GM19023 (cell line): ENCODE results near the gene NEDD8.

Source experiments
- ATAC-seq: cut with Tn5 transposase; IDR thresholded peaks from one replicate; pipeline ENCODE4 v1.9.1; 2021; ENCODE audit warnings: mild to moderate bottlenecking, moderate library complexity; ENCODE audit not compliant: unreplicated experiment

NEDD8 gene

DNA sequence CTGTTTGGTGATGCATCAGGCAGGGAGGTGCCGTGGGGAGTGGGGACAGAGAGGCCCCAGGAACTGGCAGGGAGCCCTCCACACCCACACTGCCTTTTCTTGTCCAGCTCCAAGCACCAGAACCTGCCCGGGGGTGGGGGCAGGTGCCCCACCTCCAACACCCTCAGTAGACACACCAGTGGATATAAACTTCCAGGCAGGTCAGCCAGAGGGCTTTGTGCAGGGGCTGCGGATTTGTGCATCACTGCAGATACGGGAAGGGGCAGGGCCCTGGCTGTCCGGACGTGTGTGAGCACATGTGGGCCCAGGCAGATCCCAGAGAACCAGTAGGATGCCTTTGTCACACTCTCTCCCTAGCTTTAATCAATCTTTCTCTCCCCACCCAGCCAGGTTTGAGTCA, 32.1 kb upstream of the NEDD8 start:
- no peak for ATAC-seq

- no peak for ATAC-seq
Observed at GRCh38 chr14:24263848-24264247, 31.7 kb upstream of the NEDD8 start.

GRCh38 chr14:24262821-24263733, 30.9 kb upstream of the NEDD8 start, which contains the start of gene TGM1:
TGM1 (minus strand) TSS chr14:24263177; CDS start chr14:24262352, 825 bp downstream.
- no peak for ATAC-seq

- no peak for ATAC-seq
Observed at GRCh38 chr14:24261969-24262327, 29.8 kb upstream of the NEDD8 start.

- no peak for ATAC-seq
Observed at GRCh38 chr14:24261256-24261968, 29.2 kb upstream of the NEDD8 start.

DNA sequence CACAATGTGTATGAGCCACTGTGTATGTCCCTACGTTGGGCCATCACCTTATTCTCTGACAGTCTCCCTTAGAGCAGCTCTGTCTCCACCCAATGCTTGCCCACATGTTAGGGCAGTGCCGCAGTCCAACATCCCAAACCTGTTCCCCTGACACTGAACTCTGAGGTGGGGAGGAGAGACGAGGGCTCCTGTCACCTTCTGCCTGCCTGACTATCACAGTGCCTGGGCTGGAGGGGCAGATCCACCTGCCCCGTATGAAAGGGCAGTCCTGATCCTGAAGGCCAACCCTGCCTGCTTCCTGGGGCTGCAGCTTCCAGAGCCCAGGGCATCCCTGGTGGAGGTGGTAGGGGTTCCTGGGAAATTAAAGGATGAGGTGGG, 28.6 kb upstream of the NEDD8 start:
- ATAC-seq, result no peak

DNA sequence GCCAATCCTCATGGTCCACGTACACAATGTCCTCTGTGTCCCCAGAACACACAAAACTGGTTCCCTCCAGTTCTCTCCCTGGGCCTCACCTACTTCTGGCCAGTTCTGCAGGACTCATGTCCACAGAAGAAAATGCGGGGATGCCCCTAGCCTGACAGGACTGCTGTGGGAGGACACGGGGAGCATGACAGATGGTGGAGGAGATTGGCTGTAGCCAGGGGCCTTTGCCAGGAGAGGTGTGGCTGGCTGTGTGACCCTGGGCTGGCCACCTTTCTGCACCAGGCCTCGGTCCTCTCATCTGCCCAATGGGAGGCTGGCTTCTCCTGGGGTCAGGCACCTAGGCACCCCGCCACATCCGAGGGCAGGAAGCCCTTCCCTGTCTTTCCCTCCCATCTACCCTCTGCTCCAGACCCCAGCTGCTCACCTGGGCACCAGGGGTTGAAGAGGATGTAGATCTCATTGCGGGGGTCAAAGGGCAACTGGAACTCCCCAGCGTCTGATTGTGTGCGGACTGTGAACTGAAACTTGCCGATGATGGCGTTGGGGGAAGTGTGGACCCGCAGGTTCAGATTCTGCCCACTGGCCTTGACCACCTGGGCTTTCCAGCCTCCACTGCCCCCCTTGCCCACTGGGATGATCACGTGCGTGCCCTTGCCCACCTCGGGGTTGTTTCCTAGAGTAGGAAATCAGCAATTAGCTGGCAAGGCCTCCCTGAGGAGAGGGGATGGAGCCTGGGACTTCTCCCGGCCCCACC, 28.0 kb upstream of the NEDD8 start:
- no peak for ATAC-seq

- no peak for ATAC-seq
Observed at GRCh38 chr14:24259282-24260025, 27.3 kb upstream of the NEDD8 start.

DNA sequence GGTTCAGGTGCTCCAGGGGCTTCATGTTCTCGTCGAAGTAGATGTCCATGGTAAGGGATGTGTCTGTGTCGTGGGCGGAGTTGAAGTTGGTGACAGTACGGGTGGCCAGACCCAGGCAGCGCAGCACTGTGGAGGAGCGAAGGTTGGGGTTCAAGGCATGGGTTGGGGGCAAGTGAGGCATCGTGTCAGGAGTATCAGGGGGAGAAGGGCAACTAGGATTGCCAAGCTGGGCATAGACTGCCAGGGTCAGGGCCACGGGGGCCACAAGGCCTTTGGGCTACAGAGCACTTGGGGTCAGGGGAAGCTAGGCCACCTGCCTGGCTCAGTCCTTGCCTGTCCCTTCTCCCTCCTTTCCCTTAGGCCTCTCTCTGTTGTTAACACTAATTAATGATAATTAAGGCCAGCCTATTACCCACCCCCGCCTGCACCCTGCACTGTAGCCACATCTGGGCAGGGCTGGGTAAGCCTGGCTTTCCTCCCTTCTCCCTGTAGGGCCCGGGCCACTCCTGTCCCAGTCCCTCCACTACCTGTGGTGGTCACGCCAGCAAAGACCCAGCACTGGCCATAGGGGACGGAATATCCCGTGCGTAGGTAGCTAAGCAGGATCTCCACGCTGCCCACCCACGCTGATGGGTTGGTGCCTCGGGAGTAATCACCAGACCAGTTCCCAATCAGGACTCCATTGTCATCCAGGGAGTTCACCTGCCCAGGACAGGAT, 26.5 kb upstream of the NEDD8 start:
- ATAC-seq, result no peak

DNA sequence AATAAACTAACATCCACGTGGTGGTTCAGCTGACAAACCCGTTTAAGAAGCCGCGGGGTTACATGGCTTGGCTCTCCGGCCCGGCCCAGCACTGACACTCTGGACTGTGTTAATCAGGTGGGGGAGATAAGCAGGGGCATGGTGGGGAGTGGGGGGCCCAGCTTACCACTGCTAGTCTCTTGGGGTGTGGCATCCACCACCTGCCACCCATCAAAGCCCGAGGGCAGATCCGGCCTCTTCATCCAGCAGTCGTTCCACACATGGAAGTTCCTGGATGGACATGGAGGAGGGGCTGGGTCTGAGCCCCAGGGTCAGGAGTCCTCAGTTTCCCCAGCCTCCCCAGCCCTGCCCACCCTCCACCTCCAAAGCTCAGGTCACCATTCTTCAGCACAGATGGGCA, 26.0 kb upstream of the NEDD8 start:
- ATAC-seq, result no peak

DNA sequence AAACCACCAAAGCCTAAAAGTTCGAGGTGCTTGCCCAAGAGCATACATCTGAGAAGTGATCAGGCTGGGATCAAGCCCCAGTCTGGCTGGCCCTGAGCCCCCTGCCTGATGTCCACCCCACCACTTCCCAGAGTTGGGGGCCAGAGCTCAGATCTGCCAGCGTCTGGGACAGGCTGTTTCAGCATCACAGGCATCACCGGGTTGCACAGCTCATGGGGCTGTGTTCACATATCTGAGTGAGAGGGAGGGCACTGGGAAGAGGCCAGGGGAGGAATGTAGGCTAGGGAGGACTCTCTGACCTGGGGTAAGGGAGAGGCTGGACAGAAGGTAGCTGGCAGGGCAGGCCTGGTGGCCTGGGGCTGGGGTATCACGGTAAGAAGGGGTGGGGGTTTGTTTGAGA, 24.8 kb upstream of the NEDD8 start:
- no peak for ATAC-seq

DNA sequence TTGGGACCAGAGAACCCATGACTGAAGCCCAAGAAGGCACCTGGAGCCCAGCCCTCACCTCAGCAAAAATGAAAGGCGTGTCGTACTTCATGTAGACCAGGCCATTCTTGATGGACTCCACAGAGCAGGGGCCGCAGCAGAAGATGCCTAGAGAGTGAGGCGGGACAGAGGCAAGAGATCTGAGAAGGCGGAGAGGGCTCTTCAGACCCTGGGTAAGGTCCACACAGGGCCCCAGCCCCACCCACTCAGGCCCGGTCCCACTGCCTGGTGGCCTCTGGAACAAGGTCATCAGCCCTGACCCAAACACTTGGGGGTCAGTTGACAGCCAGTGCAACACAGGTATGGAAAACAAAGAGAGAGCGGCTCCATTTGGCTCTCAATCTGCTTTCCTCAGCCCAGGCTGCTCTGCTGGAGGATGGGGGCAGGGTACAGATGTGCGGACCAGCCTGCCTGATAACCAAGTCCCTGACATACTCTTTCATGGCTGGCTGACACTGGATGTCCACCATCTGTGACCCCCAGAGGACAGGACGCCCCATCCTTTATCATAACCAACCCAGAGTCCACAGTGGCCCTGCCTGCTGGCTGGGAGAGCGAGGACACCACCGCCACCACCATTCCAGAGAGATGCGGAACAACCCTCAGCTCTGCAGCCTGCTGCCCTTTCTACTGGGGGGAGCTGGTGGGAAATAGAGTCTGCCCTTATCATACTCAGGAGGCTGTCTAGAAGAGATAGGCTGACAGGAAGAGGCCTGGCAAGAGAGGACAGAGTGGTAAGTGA, 24.0 kb upstream of the NEDD8 start:
- ATAC-seq, result no peak

DNA sequence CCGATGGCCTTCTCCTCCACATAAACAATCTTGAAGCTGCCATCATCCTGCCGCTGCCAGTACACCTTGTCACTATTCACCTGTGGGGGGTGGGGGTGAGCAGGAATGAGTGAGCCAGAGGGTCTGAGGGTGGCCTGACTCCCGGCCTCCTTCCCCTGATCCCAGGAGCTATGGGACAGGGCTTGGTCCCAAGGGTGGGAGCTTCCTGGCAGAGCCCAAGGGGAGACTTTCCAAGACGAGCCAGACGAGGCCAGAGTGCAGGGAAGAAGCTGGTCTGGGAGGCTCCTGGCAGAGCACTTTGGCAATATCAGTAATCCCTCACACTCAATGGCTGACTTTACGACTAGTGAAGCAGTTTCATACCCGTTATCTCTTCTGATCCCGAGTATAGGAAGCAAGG, 23.3 kb upstream of the NEDD8 start:
- no peak for ATAC-seq

GRCh38 chr14:24254630-24255392, 22.6 kb upstream of the NEDD8 start:
- no peak for ATAC-seq

DNA sequence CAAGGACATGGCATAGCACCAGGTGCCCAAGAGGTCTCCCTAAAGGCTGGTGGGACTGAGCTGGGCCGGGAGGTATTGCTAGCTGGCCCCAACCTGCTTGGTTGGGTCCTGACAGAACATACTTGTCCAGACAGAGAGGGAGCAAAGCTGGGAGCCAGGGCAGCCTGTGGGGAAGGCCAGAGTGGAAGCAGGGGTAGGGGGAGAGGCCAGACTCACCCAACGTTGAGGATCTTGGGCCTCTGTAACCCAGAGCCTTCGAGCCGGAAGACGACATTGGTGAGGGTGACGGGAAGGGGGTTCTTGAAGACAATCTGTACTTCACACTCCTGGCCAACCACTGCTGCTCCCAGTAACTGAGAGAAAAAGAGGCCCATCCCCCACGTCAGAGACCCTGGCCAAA, 21.8 kb upstream of the NEDD8 start:
- ATAC-seq, result no peak

DNA sequence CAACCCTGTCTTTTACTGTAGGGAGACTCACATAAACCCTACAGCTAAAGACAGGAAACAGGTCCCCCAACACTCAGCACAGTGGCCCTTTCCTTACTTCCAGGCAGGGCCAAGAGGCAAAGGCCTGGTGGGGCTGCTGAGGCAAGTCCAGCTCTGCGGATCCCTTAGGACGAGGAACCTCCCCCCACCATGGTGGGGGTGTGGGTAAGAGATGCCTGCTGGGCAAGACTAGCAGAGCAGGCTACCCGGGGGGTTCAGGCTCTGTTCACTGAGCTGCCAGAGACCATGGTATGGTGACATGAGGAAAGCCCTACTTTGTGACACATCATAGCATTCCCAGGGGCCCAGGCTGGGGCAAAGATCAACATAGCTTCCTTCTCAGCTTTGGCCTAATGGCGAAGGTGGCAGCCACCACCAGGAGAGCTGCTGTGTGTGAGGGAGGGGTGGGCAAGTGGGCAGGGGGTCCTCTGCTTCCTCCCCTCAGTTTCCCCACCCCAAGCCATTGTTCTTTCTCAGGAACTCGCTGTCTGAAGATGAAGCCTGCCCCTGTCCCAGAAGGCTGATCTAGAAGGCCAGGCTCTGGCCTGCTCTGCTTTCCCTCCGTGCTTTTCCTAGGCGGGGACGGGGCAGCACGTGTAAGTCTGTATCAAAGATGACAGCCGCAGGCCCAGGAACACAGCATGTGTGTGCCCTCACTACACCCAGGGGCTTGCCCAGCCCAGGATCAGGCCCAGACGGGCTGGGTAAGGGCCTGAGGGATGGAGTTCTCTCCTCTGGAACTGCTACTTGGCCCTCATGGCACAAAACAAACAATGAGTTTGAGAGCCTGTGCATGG, 20.3 kb upstream of the NEDD8 start:
- ATAC-seq, result no peak

GRCh38 chr14:24251880-24252288, 19.7 kb upstream of the NEDD8 start:
- ATAC-seq, result no peak

DNA sequence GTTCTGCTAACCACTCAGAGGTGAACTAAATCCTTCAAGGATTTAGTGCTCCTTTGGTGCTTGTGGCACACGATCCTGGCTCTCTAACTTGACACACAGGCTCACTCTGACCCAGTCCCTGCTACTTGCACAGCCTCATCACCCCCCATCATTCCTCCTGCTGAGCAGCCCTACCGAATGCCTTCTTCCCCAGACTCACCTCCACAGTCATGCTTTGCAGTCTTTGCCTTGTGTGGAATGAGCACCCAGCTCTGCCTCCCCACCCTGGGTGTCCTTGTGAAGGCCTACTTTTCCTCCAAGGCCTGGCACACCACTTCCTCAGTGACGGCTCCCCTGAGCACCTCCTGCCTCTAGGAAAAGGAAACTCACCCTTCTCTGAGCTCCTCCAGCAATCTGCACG, 18.2 kb upstream of the NEDD8 start:
- no peak for ATAC-seq
